Measurements from ENCODE around the gene RRP12.

DNA sequence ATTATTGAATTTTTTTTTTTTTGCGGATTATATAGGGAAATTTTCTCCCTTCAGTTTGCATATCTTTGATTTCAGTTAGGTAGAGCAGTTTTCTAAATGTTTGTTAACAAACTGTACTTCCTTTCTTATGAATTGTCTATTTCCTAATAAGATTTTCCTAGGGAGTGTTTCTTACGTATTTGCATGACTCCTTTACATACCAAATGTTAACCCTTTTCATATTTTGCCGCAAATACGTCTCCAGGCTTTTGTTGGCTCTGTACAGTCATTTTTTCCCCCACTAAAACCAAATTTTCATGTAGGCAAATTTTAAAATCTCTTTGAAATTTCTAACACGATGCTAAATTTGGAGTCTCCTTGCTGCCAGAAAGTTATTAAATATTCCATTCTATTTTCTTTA lies 64.7 kb downstream of the RRP12 start:
- TF ChIP-seq, protein P1, sequence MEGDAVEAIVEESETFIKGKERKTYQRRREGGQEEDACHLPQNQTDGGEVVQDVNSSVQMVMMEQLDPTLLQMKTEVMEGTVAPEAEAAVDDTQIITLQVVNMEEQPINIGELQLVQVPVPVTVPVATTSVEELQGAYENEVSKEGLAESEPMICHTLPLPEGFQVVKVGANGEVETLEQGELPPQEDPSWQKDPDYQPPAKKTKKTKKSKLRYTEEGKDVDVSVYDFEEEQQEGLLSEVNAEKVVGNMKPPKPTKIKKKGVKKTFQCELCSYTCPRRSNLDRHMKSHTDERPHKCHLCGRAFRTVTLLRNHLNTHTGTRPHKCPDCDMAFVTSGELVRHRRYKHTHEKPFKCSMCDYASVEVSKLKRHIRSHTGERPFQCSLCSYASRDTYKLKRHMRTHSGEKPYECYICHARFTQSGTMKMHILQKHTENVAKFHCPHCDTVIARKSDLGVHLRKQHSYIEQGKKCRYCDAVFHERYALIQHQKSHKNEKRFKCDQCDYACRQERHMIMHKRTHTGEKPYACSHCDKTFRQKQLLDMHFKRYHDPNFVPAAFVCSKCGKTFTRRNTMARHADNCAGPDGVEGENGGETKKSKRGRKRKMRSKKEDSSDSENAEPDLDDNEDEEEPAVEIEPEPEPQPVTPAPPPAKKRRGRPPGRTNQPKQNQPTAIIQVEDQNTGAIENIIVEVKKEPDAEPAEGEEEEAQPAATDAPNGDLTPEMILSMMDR (IDR thresholded peaks at IDR 0.05) = no peak
- TF ChIP-seq POLR2A (IDR thresholded peaks at IDR 0.05) (no peak), EP300 (IDR thresholded peaks at IDR 0.05) (no peak)
